OCI-LY7 (cell line): ENCODE measurements around the gene DVL2. TPM values are rescaled to one million over a fixed set of nuclear protein-coding genes. Genes with fewer than 3 reads are reported as not detected.

ENCODE experiments used
- BruUV-seq: library from RNA; stranded (reverse); fragments of 400-500 nt; replicated peaks from 2 replicates; lab custom pipeline; 2021; lab: Mats Ljungman, UMichigan
- CTCF ChIA-PET: fragments of 300-600 bp; sonication (Branson Sonifier 250); formaldehyde crosslinking; loops from one replicate; lab custom pipeline; 2022; ENCODE audit warnings: antibody characterized with exemption; ENCODE audit not compliant: unreplicated experiment; lab: Charles Lee
- POLR2A ChIA-PET: fragments of 300-600 bp; sonication (Branson Sonifier 250); formaldehyde crosslinking; loops from one replicate; lab custom pipeline; 2022; ENCODE audit warnings: antibody characterized with exemption; lab: Charles Lee
- DNase-seq: peaks from one replicate; pipeline ENCODE4 v3.0.0-alpha.2; 2015; ENCODE audit warnings: low spot score
- H2AFZ ChIP-seq: fragments of 200-600 bp; sonication (generic), shearing (Covaris generic); 2 replicates; pipeline ENCODE4 v1.6.1; 2014; ENCODE audit warnings: mild to moderate bottlenecking, antibody characterized with exemption, low read length, moderate library complexity
- H3K27ac ChIP-seq: fragments of 200-600 bp; sonication (generic); 2 replicates; pipeline ENCODE4 v1.5.1; 2014; ENCODE audit warnings: mixed run types, low read depth, mild to moderate bottlenecking, moderate library complexity, low read length, inconsistent platforms; ENCODE audit not compliant: poor library complexity, severe bottlenecking
- H3K36me3 ChIP-seq: fragments of 200-600 bp; sonication (generic); 2 replicates; pipeline ENCODE4 v1.6.1; 2014; ENCODE audit warnings: mild to moderate bottlenecking, antibody characterized with exemption, low read length, moderate library complexity, mixed read lengths; ENCODE audit not compliant: insufficient read depth
- H3K4me1 ChIP-seq: fragments of 200-600 bp; sonication (generic); 2 replicates; pipeline ENCODE4 v1.5.1; 2014; ENCODE audit warnings: mild to moderate bottlenecking, low read length; ENCODE audit not compliant: insufficient read depth, poor library complexity, severe bottlenecking
- H3K4me2 ChIP-seq: fragments of 200-600 bp; sonication (generic); 2 replicates; pipeline ENCODE4 v1.6.1; 2014; ENCODE audit warnings: mild to moderate bottlenecking, low read length
- H3K4me3 ChIP-seq: fragments of 200-600 bp; sonication (generic); 2 replicates; pipeline ENCODE4 v1.5.1; 2014; ENCODE audit warnings: mild to moderate bottlenecking, low read depth, low read length; ENCODE audit not compliant: poor library complexity, severe bottlenecking
- H3K79me2 ChIP-seq: fragments of 200-600 bp; sonication (generic); 2 replicates; pipeline ENCODE4 v1.6.1; 2016; ENCODE audit warnings: low read depth, mild to moderate bottlenecking, low read length, moderate library complexity, mixed read lengths; ENCODE audit not compliant: insufficient read depth
- H3K9me2 ChIP-seq: fragments of 200-600 bp; sonication (generic); 2 replicates; pipeline ENCODE4 v1.6.1; 2016; ENCODE audit warnings: mild to moderate bottlenecking, low read length, mixed read lengths; ENCODE audit not compliant: insufficient read depth
- H3K9me3 ChIP-seq: fragments of 200-600 bp; sonication (generic); 2 replicates; pipeline ENCODE4 v1.6.1; 2014; ENCODE audit warnings: mild to moderate bottlenecking, mixed run types, low read length, mixed read lengths
- H4K20me1 ChIP-seq: fragments of 200-600 bp; sonication (generic); 2 replicates; pipeline ENCODE4 v1.6.1; 2014; ENCODE audit warnings: mild to moderate bottlenecking, antibody characterized with exemption, low read length, moderate library complexity, mixed read lengths; ENCODE audit not compliant: insufficient read depth
- EZH2phosphoT487 ChIP-seq: fragments of 200-600 bp; sonication (generic); IDR thresholded peaks from 2 replicates; pipeline ENCODE4 v1.6.1; 2018; ENCODE audit warnings: low read depth, borderline replicate concordance, mild to moderate bottlenecking, mixed run types, antibody characterized with exemption, low read length, moderate library complexity, mixed read lengths
- intact Hi-C: fragments of 100-400 bp; cut with micrococcal nuclease; formaldehyde crosslinking; loops from one replicate; pipeline ENCODE4 v1.10.0; 2022; ENCODE audit not compliant: unreplicated experiment
- total RNA-seq, 2 experiments: library from RNA; depleted of rRNA in 1 of 2; stranded (reverse); fragments of >200 nt in 1 of 2; shearing (Covaris generic) in 1 of 2; gene quantifications; 2 replicates each; pipeline ENCODE4 v1.2.3, GENCODE V29; 2014 to 2022
- TF ChIP-seq, protein P1 (sequence below): fragments of 200-600 bp; sonication (generic); conservative IDR thresholded peaks from 2 replicates; pipeline ENCODE4 v1.5.1; 2014; ENCODE audit warnings: mild to moderate bottlenecking, antibody characterized with exemption, low read length, moderate library complexity, mixed read lengths

Gene DVL2
- total RNA-seq, 2 experiments from 2014 or later, result 98.8 to 99.9 TPM

DNA sequence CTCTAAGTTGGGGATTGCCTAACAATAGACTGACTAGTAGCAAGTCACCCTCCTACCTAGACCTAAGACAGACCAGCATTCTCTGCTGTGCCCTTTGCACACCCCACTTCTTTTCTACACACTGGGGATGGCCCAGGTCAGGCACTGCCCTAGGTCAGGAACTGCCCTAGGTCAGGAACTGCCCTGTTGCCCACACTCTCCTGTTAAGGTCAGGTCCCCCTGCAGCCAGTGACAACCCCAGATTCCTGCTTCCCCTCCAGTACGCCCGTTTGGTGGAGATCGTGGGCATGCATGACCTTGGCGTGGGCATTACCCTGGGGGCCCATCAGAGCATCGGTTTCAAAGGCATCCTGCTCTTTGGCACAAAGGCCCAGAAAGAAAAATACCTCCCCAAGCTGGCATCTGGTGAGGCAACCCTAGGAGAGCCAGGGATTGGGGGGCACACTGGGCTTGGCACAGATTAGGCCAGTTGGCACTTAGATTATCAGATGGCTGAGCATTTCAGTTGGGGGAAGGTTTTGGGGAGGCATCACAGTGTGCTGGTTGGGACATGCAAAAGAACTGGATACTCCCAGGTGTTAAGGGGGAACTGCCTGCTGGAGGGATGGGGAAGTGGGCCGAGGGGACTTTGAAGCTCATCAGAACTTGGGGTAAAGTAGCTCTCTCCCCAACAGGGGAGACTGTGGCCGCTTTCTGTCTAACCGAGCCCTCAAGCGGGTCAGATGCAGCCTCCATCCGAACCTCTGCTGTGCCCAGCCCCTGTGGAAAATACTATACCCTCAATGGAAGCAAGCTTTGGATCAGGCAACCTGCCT, 12.8 kb downstream of the DVL2 start:
- no peak overlapping the region for H2AFZ ChIP-seq
- ChIA-PET CTCF (interaction anchor here (0.7 to 2.1 kb wide), 3 partner anchors 13 to 116 kb away, joined by 3 to 7 read pairs (median 6); partner anchors contain the start of gene DVL2), POLR2A (no interaction called here)
- no peaks in the 10 kb centered on the region for H3K9me2 ChIP-seq
- BruUV-seq, result no TSS peak
- H3K36me3 ChIP-seq, result peaks cover 57% of the 10 kb centered on the region
- H3K27ac ChIP-seq, result peak overlapping the region; percentile 52
- no peak overlapping the region for H3K4me3 ChIP-seq
- no peak for TF ChIP-seq EZH2phosphoT487
- TF ChIP-seq, protein P1, sequence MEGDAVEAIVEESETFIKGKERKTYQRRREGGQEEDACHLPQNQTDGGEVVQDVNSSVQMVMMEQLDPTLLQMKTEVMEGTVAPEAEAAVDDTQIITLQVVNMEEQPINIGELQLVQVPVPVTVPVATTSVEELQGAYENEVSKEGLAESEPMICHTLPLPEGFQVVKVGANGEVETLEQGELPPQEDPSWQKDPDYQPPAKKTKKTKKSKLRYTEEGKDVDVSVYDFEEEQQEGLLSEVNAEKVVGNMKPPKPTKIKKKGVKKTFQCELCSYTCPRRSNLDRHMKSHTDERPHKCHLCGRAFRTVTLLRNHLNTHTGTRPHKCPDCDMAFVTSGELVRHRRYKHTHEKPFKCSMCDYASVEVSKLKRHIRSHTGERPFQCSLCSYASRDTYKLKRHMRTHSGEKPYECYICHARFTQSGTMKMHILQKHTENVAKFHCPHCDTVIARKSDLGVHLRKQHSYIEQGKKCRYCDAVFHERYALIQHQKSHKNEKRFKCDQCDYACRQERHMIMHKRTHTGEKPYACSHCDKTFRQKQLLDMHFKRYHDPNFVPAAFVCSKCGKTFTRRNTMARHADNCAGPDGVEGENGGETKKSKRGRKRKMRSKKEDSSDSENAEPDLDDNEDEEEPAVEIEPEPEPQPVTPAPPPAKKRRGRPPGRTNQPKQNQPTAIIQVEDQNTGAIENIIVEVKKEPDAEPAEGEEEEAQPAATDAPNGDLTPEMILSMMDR, result no peak
- H3K79me2 ChIP-seq, result peaks cover 6% of the 10 kb centered on the region
- H3K4me2 ChIP-seq, result peak overlapping the region; percentile 91
- DNase-seq, result no peak
- H4K20me1 ChIP-seq, result no peaks in the 10 kb centered on the region
- peaks cover 38% of the 10 kb centered on the region for H3K4me1 ChIP-seq
- H3K9me3 ChIP-seq, result no peaks in the 10 kb centered on the region
- intact Hi-C loops, result loop anchor here (1.0 to 2.0 kb wide), 2 partner anchors 13 to 75 kb away; partner anchors contain the start of gene DVL2

DNA sequence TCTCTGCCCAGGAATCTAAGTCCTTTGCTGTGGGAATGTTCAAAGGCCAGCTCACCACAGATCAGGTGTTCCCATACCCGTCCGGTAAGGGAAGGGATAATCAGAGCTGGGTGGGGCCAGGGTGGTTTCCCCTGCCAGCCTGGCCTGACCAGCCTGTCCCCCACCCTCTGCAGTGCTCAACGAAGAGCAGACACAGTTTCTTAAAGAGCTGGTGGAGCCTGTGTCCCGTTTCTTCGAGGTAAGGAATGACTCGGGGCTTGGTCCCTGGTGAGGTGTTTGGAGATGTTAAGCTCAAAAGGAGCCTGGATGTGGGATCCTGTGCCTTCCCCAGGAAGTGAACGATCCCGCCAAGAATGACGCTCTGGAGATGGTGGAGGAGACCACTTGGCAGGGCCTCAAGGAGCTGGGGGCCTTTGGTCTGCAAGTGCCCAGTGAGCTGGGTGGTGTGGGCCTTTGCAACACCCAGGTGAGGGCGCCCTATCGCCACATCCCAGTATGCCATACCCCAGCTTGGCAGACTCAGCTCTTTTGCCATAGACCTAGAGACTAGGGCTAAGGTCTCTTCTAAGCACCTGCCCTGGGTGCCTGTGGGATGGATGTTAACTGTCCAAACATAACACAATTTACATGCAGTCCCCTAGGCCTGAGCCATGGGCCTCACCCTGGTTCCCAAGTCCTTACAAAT, 13.6 kb downstream of the DVL2 start:
- peaks cover 13% of the 10 kb centered on the region for H3K79me2 ChIP-seq
- H3K4me2 ChIP-seq, result peak overlapping the region; percentile 91
- intact Hi-C loops, result loop anchor here (1.0 to 2.0 kb wide), 2 partner anchors 14 to 76 kb away; partner anchors contain the start of gene DVL2
- ChIA-PET POLR2A (interaction anchor here (0.5 to 0.6 kb wide), 2 partner anchors 22 to 99 kb away, joined by 4 read pairs; partner anchors contain the start of gene GABARAP), CTCF (interaction anchor here (0.7 to 2.1 kb wide), 3 partner anchors 13 to 117 kb away, joined by 3 to 7 read pairs (median 6); partner anchors contain the start of gene DVL2)
- DNase-seq, result peak; percentile 74
- H3K4me1 ChIP-seq, result peaks cover 45% of the 10 kb centered on the region
- no peak overlapping the region for H2AFZ ChIP-seq
- BruUV-seq, result no TSS peak
- no peaks in the 10 kb centered on the region for H3K9me3 ChIP-seq
- H4K20me1 ChIP-seq, result no peaks in the 10 kb centered on the region
- peaks cover 50% of the 10 kb centered on the region for H3K36me3 ChIP-seq
- TF ChIP-seq, protein P1, result peak; percentile 85
- TF ChIP-seq EZH2phosphoT487, result no peak
- peak overlapping the region; percentile 78 for H3K4me3 ChIP-seq
- H3K27ac ChIP-seq, result peak overlapping the region; percentile 52
- H3K9me2 ChIP-seq, result no peaks in the 10 kb centered on the region
